ENCODE measurements around the gene PKD1L1. TPM values are rescaled to one million over a fixed set of nuclear protein-coding genes. Genes with fewer than 3 reads are reported as not detected.

The PKD1L1 gene
- total and polyA plus RNA-seq, 3 donors from 2014 or later: 4.0 to 4.8 (median 4.2) TPM

GRCh38 chr7:47725031-47725780 lies 223.1 kb downstream of the PKD1L1 start:
- no peak overlapping the region for H3K27ac ChIP-seq
- no peaks in the 10 kb centered on the region for H3K9me3 ChIP-seq
- H3K4me3 ChIP-seq: no peak overlapping the region
- TF ChIP-seq POLR2A (IDR thresholded peaks at IDR 0.05): no peak
- no peak for TF ChIP-seq CTCF (IDR thresholded peaks at IDR 0.05)
- no peaks in the 10 kb centered on the region for H3K27me3 ChIP-seq
- no peaks in the 10 kb centered on the region for H3K36me3 ChIP-seq (ENCODE audit: low read depth, missing control alignments)
- no peak for DNase-seq
- peaks cover 8% of the 10 kb centered on the region for H3K4me1 ChIP-seq
- WGBS, 2 donors: 86 to 92% methylated on average over 4 of the region's 4 CpGs
- intact Hi-C loops (cut with DNase I; ENCODE audit: low total_unique reads): no loop called here

Other genes with a start within 250 kb of the PKD1L1 start
- 10 to 100 TPM; 39.4 to 40.3 TPM for gene HUS1, start 31.1 kb upstream of the PKD1L1 start, total RNA-seq
- gene HUS1, start 31.1 kb upstream of the PKD1L1 start, polyA plus RNA-seq (ENCODE audit: insufficient read depth, low read depth, low replicate concordance): 18.4 TPM
- gene SUN3, start 80.6 kb upstream of the PKD1L1 start, total RNA-seq: 10 to 100 TPM; 12.8 to 29.1 TPM
- gene SUN3, start 80.6 kb upstream of the PKD1L1 start, polyA plus RNA-seq (ENCODE audit: insufficient read depth, low read depth, low replicate concordance): 64.5 TPM
- gene C7orf57, start 87.1 kb upstream of the PKD1L1 start, total RNA-seq: 10 to 100 TPM in 1 of 2 donors, 1 to 10 TPM in 1; 2.8 to 12.3 TPM
- 7.8 TPM for gene C7orf57, start 87.1 kb upstream of the PKD1L1 start, polyA plus RNA-seq (ENCODE audit: insufficient read depth, low read depth, low replicate concordance)
- 10 to 100 TPM; 17.2 to 20.8 TPM for gene UPP1, start 140.8 kb upstream of the PKD1L1 start, total RNA-seq
- gene UPP1, start 140.8 kb upstream of the PKD1L1 start, polyA plus RNA-seq (ENCODE audit: insufficient read depth, low read depth, low replicate concordance): 13.1 TPM
- 1 to 10 TPM; 4.3 to 7.3 TPM for gene ABCA13, start 223.0 kb upstream of the PKD1L1 start, total RNA-seq
- 3.5 TPM for gene ABCA13, start 223.0 kb upstream of the PKD1L1 start, polyA plus RNA-seq (ENCODE audit: insufficient read depth, low read depth, low replicate concordance)